Measurements from ENCODE around the gene FZD2. TPM values are rescaled to one million over a fixed set of nuclear protein-coding genes. Genes with fewer than 3 reads are reported as not detected.
"Not testable (repeated sequence)": the region's sequence is repeated elsewhere in the genome, so short reads cannot be mapped to it uniquely, and the experiment has no call there.

Gene FZD2
- 7.4 TPM for total RNA-seq
- long read RNA-seq, transcript FZD2-201 (1 exons, 2,112 nt), result major isoform, 15 of 15 reads
- long read RNA-seq, partial matches to known transcripts, result 0 of 15 reads
- long read RNA-seq, other reads (novel, unspliced or antisense), result 0 of 15 reads

- DNase-seq (peak; percentile 84), ATAC-seq (peak; percentile 91 to 93)
- intact Hi-C loops (cut with DNase I), result no loop called here
- no peak for TF ChIP-seq CTCF (IDR thresholded peaks at IDR 0.05)
- Histone ChIP-seq H3K27me3 (ENCODE audit: low read depth) (peaks cover 24% of the 10 kb centered on the region), H3K9me3 (no peaks in the 10 kb centered on the region), H3K4me3 (peak within 1 kb of the TSS; percentile 71), H3K4me1 (peaks cover 17% of the 10 kb centered on the region), H3K36me3 (no peaks in the 10 kb centered on the region), H3K27ac (peak within 1 kb of the TSS; percentile 85)
These were observed at the start of gene FZD2 for GRCh38 chr17:44556832-44557606. Gene FZD2, plus strand, starts transcription at chr17:44557484. Its CDS starts 205 bp downstream, at chr17:44557689.

- ATAC-seq; H3K4me3 ChIP-seq; H3K27me3 ChIP-seq (ENCODE audit: low read depth); H3K27ac ChIP-seq; H3K9me3 ChIP-seq; H3K4me1 ChIP-seq; H3K36me3 ChIP-seq; DNase-seq; intact Hi-C loops (cut with DNase I): not testable (repeated sequence)
These were observed 45.8 kb upstream of the FZD2 start for GRCh38 chr17:44511241-44512134.

GRCh38 chr17:44518032-44518431 lies 39.3 kb upstream of the FZD2 start:
- Histone ChIP-seq H3K4me3 (no peak overlapping the region), H3K36me3 (no peaks in the 10 kb centered on the region), H3K27me3 (ENCODE audit: low read depth) (peaks cover 14% of the 10 kb centered on the region), H3K9me3 (no peaks in the 10 kb centered on the region), H3K27ac (no peak overlapping the region), H3K4me1 (no peaks in the 10 kb centered on the region)
- ATAC-seq (no peak), DNase-seq (no peak)
- intact Hi-C loops (cut with DNase I), result no loop called here
- TF ChIP-seq CTCF (IDR thresholded peaks at IDR 0.05), result no peak

- peak; percentile 78 to 86 for ATAC-seq
- Histone ChIP-seq H3K4me1 (no peaks in the 10 kb centered on the region), H3K36me3 (no peaks in the 10 kb centered on the region), H3K27ac (no peak overlapping the region), H3K9me3 (peaks cover 3% of the 10 kb centered on the region), H3K27me3 (ENCODE audit: low read depth) (peaks cover 6% of the 10 kb centered on the region), H3K4me3 (no peak overlapping the region)
- intact Hi-C loops (cut with DNase I), result no loop called here
- DNase-seq, result peak; percentile 81
- peak; percentile 48 for TF ChIP-seq CTCF (IDR thresholded peaks at IDR 0.05)
These were observed 34.2 kb upstream of the FZD2 start for GRCh38 chr17:44522883-44523671.

- intact Hi-C loops (cut with DNase I), result no loop called here
- no peak overlapping the region for H3K4me3 ChIP-seq
- H3K27ac ChIP-seq, result no peak overlapping the region
- TF ChIP-seq CTCF (IDR thresholded peaks at IDR 0.05), result no peak
- H3K9me3 ChIP-seq, result peaks cover 3% of the 10 kb centered on the region
- H3K36me3 ChIP-seq, result no peaks in the 10 kb centered on the region
- ATAC-seq (no peak), DNase-seq (no peak)
- peaks cover 6% of the 10 kb centered on the region for H3K27me3 ChIP-seq (ENCODE audit: low read depth)
- H3K4me1 ChIP-seq, result no peaks in the 10 kb centered on the region
These were observed 33.7 kb upstream of the FZD2 start for GRCh38 chr17:44523672-44523972.
